ENCODE data around the gene FBXL7.

DNA sequence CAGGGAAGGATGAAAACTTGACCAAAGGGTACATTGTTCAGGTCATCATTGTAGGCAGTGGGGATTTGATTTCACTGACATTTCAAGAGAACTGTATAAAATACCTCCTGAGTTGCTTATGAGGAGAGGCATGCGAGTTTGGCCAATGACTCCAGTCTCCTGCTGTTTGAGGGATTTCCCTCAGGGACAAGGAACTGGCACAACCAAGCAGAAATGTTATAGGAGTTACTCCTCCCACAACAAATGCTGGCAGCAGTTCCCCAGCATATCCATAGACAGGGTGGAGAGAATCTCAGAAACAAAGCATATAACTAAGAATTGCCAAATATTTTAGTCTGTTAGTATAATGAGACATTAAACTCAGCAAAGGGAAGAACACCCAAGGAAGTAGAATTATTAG, 47.2 kb upstream of the FBXL7 start:
- TF ChIP-seq, protein P1, sequence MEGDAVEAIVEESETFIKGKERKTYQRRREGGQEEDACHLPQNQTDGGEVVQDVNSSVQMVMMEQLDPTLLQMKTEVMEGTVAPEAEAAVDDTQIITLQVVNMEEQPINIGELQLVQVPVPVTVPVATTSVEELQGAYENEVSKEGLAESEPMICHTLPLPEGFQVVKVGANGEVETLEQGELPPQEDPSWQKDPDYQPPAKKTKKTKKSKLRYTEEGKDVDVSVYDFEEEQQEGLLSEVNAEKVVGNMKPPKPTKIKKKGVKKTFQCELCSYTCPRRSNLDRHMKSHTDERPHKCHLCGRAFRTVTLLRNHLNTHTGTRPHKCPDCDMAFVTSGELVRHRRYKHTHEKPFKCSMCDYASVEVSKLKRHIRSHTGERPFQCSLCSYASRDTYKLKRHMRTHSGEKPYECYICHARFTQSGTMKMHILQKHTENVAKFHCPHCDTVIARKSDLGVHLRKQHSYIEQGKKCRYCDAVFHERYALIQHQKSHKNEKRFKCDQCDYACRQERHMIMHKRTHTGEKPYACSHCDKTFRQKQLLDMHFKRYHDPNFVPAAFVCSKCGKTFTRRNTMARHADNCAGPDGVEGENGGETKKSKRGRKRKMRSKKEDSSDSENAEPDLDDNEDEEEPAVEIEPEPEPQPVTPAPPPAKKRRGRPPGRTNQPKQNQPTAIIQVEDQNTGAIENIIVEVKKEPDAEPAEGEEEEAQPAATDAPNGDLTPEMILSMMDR (conservative IDR thresholded peaks at IDR 0.05), result no peak
- TF ChIP-seq EZH2 (IDR thresholded peaks at IDR 0.05; ENCODE audit: low read depth), result no peak
